GM12801 (cell line): Measurements from ENCODE around the gene GTPBP8.

Experiments used
- CTCF ChIP-seq: IDR thresholded peaks from one replicate; pipeline ENCODE4 v1.5.1; 2011; ENCODE audit warnings: control low read depth; ENCODE audit not compliant: insufficient read length; ENCODE audit errors: extremely low read depth

GTPBP8 gene

GRCh38 chr3:112967425-112967824 lies 23.4 kb upstream of the GTPBP8 start:
- no peak for TF ChIP-seq CTCF

- no peak for TF ChIP-seq CTCF
These were observed 23.0 kb upstream of the GTPBP8 start for GRCh38 chr3:112967828-112968227.

- TF ChIP-seq CTCF: no peak
These were observed 18.6 kb upstream of the GTPBP8 start for GRCh38 chr3:112972158-112972557.

GRCh38 chr3:112973325-112974177 lies 17.2 kb upstream of the GTPBP8 start:
- no peak for TF ChIP-seq CTCF

GRCh38 chr3:112974178-112974517 lies 16.6 kb upstream of the GTPBP8 start:
- TF ChIP-seq CTCF: no peak

GRCh38 chr3:112974894-112975293 lies 15.9 kb upstream of the GTPBP8 start, which contains the start of gene CD200R1:
TSS of gene CD200R1 (minus strand) at chr3:112975103. CDS start at chr3:112974857, 246 bp downstream.
- TF ChIP-seq CTCF: no peak

GRCh38 chr3:112976001-112976400 lies 14.8 kb upstream of the GTPBP8 start:
- no peak for TF ChIP-seq CTCF

GRCh38 chr3:112976953-112977352 lies 13.8 kb upstream of the GTPBP8 start:
- no peak for TF ChIP-seq CTCF
